ENCODE data around the gene AUNIP.

The AUNIP gene

DNA sequence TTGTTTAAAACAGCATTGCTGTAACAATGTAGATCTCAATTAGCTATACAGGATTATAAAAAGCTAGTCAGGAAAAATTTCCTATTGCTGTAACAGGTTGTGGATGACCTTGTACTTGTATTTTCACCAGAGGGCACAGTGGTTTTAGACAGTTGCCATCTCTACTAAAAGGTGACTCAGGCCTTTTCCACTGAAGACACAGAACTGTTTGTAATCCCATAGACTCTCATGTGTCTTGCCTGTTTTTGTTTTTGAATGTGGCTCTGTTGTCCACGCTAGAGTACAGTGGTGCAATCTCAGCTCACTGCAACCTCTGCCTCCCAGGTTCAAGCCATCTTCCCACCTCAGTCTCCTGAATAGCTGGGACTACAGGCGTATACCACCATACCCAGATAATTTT is 33.7 kb downstream of the AUNIP start:
- no peak for DNase-seq

DNA sequence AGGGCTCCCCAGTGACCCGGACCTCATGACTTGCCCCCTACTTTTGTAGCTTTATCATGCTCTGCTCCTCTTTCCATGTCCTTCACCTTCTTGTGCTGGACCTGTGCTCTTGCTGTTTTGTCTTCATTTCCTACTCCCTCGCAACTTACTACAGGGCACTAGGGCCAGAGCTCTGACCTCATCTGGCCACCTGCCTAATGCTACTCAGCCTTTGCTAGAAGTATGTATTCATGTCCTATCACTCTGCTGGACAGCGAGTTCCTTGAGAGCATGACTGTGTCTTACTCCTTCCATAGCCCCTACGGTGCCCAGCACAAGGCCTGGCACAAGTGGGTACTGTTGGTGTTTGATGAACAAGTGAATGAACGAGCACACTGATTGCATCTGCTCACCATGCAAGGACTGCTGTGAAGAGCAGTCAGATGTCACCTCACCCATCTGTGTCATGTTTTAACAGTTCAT is 37.6 kb downstream of the AUNIP start:
- DNase-seq = no peak

DNA sequence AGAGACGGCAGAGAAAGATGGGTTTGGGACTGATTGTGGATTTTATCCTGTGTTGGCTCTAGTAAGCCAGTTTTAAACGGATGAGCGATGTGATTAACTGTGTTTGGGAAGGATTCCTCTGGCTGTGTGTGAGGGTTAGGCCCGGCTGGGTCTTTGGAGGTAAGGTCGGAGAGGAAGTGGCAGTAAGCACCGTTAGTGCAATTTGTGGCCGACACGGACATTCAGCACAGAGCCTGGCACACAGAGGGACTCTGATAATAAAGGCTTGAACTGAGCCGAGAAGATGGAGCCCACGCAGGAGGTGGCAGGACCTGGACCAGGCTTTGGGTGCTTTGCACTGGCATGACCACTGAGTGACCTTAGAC is 38.2 kb downstream of the AUNIP start:
- DNase-seq = no peak

- peak; percentile 77 for DNase-seq
Measured at GRCh38 chr1:25820247-25821111, 38.8 kb downstream of the AUNIP start.

DNA sequence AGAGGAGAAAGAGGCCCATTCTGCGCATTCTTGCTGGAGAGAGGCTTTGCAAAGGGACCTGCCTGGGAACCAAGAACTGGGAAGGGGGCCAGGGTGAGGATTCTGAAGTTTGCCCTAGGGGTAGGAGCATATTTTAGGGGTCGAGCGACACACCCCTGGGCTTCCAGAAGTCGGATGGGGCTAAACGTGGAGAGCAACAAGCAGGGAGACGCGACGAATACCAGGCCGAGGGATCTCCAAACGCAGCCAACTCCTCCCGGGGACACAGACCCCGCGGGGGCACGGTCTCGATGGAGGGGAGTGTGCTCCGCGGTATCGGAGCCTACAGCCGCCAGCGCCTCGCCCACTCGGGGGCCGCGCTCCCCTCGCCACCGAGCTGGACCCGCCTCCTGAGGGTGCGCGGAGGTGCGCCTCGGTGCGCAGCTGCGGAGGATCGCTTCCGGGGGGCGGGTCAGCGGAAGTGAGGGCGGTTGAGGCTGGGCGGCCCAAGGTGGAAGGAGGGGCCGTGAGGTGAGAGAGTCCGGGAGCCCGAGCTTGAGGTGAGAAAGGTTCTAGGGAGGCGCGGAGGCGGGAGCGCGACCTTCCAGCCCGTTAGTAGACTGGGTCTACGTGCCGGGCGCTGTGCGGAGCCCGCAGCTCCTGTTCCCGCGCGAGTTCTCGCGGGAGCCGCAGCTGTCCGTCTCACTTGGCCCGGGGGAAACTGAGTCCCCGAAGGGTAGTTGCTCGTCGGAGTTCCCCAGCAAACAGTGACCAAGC is 39.6 kb downstream of the AUNIP start, which contains the start of gene MTFR1L:
TSS of gene MTFR1L (plus strand) at position 464 of the 756 bp plus-strand sequence. CDS start 3,151 bp downstream, outside the sequence.
- DNase-seq = peak; percentile 96

DNA sequence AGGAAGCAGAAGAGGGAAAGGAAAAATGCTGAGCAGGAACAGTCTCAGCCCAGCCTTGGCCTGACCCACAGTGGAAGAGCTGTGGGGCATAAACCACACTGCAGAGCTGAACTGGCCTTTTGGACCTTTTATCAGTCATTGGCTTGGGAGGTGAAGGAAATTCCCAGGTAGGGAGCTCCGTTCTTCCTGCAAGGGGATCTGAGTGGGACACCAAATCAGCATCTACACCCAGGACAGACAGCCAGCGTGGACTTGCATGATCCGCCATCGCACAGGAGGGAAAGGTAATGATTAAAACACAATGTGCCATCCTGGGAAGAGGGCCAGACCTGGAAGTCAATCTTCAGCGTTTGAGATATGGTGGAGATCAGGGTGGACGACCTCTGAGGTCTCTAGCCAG is 40.7 kb downstream of the AUNIP start:
- DNase-seq = no peak

GRCh38 chr1:25817840-25818501 is 41.3 kb downstream of the AUNIP start:
- DNase-seq = no peak

GRCh38 chr1:25816112-25816718 is 43.0 kb downstream of the AUNIP start:
- no peak for DNase-seq

DNA sequence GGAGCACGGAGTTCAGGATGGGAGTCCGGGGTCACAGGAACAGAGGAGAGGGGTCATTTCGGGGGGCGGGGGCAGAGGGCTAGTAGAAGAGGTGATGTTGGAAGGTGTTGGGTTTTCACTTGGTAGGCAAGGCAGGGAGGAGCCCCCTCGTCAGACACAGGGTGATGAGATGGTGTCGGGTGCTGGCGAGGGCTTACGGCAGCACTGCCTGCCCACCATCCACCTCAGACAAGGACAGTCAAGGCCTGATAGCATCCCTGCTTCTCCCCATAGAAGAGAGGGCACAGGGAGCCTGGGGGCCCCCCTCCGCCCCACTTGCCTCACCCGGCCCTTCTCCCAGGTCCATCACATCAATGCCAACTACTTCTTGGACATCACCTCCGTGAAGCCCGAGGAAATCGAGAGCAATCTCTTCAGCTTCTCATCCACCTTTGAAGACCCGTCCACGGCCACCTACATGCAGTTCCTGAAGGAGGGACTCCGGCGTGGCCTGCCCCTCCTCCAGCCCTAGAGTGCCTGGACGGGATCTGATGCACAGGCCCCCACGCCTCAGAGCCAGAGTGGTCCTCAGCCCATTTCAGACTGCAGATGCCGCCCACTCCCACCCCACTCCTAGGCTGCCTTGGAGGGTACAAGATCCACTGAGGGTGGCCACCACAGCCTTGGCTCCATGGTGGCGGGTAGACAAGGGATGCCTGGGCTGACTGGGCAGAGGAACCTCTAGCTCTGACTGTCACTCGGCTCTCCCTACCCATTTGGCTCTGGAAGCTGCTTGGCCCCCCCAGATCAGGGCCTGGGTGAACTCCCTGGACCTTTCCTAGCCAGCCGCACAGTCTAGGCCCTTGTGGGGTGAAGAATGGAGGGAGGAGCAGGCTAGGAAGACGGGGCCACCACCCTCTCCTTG is 43.8 kb downstream of the AUNIP start:
- no peak for DNase-seq

- no peak for DNase-seq
Measured at GRCh38 chr1:25814549-25815087, 44.6 kb downstream of the AUNIP start.

GRCh38 chr1:25813734-25814471 is 45.4 kb downstream of the AUNIP start:
- no peak for DNase-seq

DNA sequence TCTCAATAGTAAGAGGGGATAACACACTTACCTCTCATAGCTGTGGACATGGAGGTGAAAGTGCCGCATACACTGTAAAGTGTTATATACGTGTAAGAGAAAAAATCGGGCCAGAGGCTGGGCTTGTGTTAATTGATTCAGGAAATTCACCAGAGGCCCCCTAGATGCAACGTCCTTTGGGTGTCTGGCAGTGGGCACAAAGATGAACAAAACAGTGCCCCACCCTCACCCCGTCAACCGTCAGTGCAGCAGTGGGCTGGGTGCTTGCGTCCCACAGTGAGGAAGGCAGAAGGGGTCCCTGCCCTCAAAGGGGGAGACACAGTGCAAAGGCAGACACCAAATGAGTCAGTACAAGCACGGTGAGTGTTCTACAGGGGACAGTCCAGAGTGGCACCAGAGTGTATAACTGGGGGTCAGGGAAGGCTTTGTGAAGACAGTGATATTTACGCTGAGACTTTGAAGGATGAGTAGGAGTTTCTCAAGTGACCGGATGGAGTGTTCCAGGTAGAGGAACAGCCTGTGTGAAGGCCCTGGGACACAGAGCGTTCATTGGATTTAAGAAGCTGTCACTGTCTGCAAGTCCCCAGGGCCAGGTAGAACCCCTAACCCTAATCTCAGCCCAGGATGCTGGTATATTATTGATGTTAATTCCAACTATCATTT is 46.1 kb downstream of the AUNIP start:
- DNase-seq = no peak

- DNase-seq = no peak
Measured at GRCh38 chr1:25811384-25812082, 47.7 kb downstream of the AUNIP start.

DNA sequence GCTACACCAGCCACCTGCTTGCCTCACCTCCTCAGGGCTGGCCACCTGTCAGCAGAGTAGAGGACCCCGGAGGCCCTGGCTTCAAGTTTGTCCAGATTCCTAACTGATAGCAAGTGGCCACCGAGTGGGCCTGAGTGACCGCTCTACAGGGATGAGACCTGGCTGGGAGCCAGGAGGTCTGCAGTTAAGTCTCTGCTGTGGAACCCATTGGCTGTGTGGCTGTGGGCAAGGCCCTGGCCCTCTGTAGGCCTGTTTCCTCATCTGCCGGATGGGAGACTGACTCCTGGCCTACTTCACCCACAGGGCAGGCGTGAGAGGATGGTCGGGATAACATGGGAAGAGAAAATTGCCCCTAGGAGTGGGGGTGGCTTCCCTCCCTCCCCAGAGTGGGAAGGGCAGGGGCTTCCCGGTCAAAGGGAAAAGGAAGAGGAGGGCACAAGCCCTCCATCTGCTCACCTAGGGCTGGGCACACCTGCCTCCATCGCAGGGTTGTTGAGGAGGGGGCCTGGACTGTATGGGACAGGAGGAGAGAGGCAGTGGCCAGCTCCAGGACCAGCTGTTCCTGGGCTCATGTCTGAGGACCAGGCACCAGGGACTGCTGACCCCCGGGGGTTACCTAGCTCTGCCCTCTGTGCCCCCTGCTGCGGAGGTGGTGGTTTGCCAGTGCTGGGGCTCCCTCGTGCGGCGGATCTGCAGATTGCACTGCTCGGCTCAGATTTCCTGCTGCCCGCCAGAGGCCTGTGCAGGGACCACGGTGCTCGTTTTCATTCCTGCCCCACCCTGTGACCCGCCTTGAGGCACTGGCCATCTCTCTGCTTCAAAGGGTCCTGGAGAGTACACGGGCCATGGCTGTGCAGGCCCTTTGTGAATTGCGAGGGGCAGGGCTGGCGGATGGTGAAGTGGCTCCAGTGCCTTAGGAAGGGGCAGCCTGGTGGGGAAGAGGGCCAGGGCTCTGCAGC is 48.6 kb downstream of the AUNIP start:
- peak; percentile 93 for DNase-seq

GRCh38 chr1:25809929-25810328 is 49.3 kb downstream of the AUNIP start:
- no peak for DNase-seq

DNA sequence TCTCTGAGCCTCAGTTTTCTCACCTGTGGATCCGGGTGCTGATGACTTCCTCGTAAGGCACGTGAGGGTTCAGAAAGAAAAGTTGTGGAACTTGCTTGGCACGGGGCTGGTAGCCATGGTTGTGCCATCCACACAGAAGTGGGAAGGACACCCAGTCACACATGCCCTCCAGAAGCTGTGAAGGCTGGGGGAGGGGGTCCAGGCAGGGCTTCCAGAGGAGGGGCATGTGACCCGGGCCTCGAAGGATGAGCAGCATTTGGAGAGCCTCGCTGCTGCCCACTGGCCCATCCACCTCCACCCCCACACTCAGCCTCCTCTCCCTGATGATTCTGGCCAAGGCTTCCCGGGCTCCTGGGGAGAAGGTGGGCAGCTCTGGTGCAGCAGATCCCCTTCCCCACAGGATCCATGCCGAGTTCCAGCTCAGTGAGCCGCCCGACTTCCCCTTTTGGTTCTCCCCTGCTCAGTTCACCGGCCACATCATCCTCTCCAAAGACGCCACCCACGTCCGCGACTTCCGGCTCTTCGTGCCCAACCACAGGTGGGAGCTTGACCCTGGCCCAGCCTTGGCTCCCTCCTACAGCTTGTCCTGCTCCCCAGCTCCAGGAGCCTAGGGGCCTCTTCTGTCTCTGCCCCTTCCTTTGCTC is 49.9 kb downstream of the AUNIP start:
- no peak for DNase-seq

GRCh38 chr1:25808481-25809244 is 50.6 kb downstream of the AUNIP start:
- no peak for DNase-seq

Data from stimulated activated CD8-positive, alpha-beta memory T cell treated with anti-CD3 and anti-CD28 coated beads, Interleukin-4, amount 100 ng/mL, for 48 hours (primary cell).